Heart left ventricle (tissue), 16 donors: ENCODE data around the gene MAP3K15. TPM values are rescaled to one million over a fixed set of nuclear protein-coding genes. Genes with fewer than 3 reads are reported as not detected.

Experiments
- ATAC-seq, 4 donors: fragments of 200-7000 bp; cut with Tn5 transposase; one replicate each; pipeline ENCODE4 v1.9.1; 2020 to 2022; ENCODE audit warnings: moderate library complexity in 4 of 4, mild to moderate bottlenecking in 3 of 4, moderate number of reproducible peaks in 1 of 4
- DNase-seq, 5 donors: peaks; one replicate each; pipeline ENCODE4 v3.0.0-alpha.2; 2020
- H3K27ac ChIP-seq, 12 donors: fragments of 200-600 bp; sonication (generic) in 4 of 12; one replicate each; pipeline versions ENCODE4 v1.5.0 to v1.8.0; 2016 to 2022; ENCODE audit warnings: mild to moderate bottlenecking in 2 of 12
- H3K27me3 ChIP-seq, 9 donors: fragments of 200-600 bp; sonication (generic) in 2 of 9; one replicate each; pipeline versions ENCODE4 v1.5.1 to v1.8.0; 2016 to 2022; ENCODE audit warnings: mild to moderate bottlenecking in 3 of 9
- H3K36me3 ChIP-seq, 9 donors: fragments of 200-600 bp; sonication (generic) in 2 of 9; one replicate each; pipeline versions ENCODE4 v1.5.0 to v1.8.0; 2018 to 2022; ENCODE audit warnings: mild to moderate bottlenecking in 2 of 9
- H3K4me1 ChIP-seq, 12 donors: fragments of 200-600 bp; sonication (generic) in 4 of 12; one replicate each; pipeline versions ENCODE4 v1.5.0 to v1.8.0; 2016 to 2022; ENCODE audit warnings: mild to moderate bottlenecking in 3 of 12
- H3K4me3 ChIP-seq, 12 donors: fragments of 200-600 bp; sonication (generic) in 4 of 12; one replicate each; pipeline versions ENCODE4 v1.5.0 to v1.8.0; 2017 to 2022; ENCODE audit warnings: mild to moderate bottlenecking in 9 of 12, moderate library complexity in 4 of 12
- H3K9me3 ChIP-seq, 12 donors: fragments of 200-600 bp; sonication (generic) in 4 of 12; one replicate each; pipeline versions ENCODE4 v1.5.0 to v1.8.0; 2016 to 2022; ENCODE audit warnings: mild to moderate bottlenecking in 1 of 12
- CTCF ChIP-seq, 12 donors: fragments of 200-600 bp; sonication (generic) in 4 of 12; IDR thresholded peaks; one replicate each; pipeline versions ENCODE4 v1.5.0 to v1.8.0; 2018 to 2022; ENCODE audit warnings: antibody characterized with exemption in 12 of 12, mild to moderate bottlenecking in 5 of 12
- POLR2A ChIP-seq, 2 donors: fragments of 450-650 bp; IDR thresholded peaks; one replicate each; pipeline ENCODE4 v1.6.1; 2017; ENCODE audit warnings: antibody characterized with exemption in 2 of 2, mild to moderate bottlenecking in 2 of 2, moderate library complexity in 2 of 2
- WGBS, 4 donors: extraction: QIAGEN DNeasy Blood & Tissue Kit in 2 of 4; methylation state at CpG; one replicate each; pipeline versions ENCODE4 v1.1.5 to v1.1.7; 2013 to 2018; 5-methylcytosine and 5-hydroxymethylcytosine counted together
- intact Hi-C, 10 donors: fragments of 100-400 bp; cut with DNase I; formaldehyde crosslinking; loops; one replicate each; pipeline versions ENCODE4 v1.11.1 to v1.14.2; 2022
- polyA plus RNA-seq, 2 donors: library from polyadenylated mRNA; stranded (reverse); fragments of 200-250 nt; gene quantifications; one replicate each; pipeline ENCODE4 v1.2.3, GENCODE V29; 2013
- total RNA-seq, 9 donors: library from RNA; depleted of rRNA in 2 of 9; stranded (reverse); fragments of >200 nt in 2 of 9; fragmentation: NEBNext Ultra II Directional in 3 of 9; extraction: Animal tissue kit (Norgen Biotek cat#: 25700) in 3 of 9; gene quantifications; one replicate each; pipeline versions ENCODE4 v1.1.0 to v1.2.4, GENCODE V29; 2016 to 2023
- donor health status: ischemic (EF 13 %, LVEDD 7.1; RV severe dilation, severe dysfunction).
- donor health status: healthy with polysubstance abuse.
- donor health status: DM: no; HTN: yes; CAD: no.
- donor health status: DM: no; HTN: no; CAD: no.
- donor health status: ischemic (EF 25% LVEDD 6.9; RV normal size, moderate dysfunction).
- donor health status: ischemic (EF 25% LVEDD 5.7; RV mildly dilated, moderate dysfunction).
- donor health status: healthy.
- donor health status: DM: yes; HTN: yes; CAD: no.
- donor health status: ischemic (EF 35%, LVEDD 5.7; RV mildly dilated, moderate dysfunction).
- donor health status: nonischemic (EF 11% LVEDD 7.7; RV severe dilation, severe dysfunction).
- donor health status: DM: yes; HTN: yes; CAD: no.
- donor health status: PGD.
- donor health status: ischemic (EF 29% LVEDD 5.4; RV normal size, mild dysfunction).
- donor health status: nonischemic (EF 23%, LVEDD 6.1; RV moderate dilation, normal function).

The MAP3K15 gene
- total and polyA plus RNA-seq, 11 donors, result 0.09 to 0.15 (median 0.13) TPM; not detected in 7

- peak; percentile 66 to 80 (median 69) for ATAC-seq
- 46 to 76% (median 69%) methylated on average over 12 of the region's 12 CpGs for whole genome bisulfite sequencing, 4 donors
- peak overlapping the region in 4 of 12 donors; percentile 4 to 41 (median 18) for H3K27ac ChIP-seq
- TF ChIP-seq CTCF (IDR thresholded peaks at IDR 0.05) (no peak), POLR2A (IDR thresholded peaks at IDR 0.05) (no peak)
- no peak overlapping the region for H3K4me3 ChIP-seq
- H3K27me3 ChIP-seq, result no peaks in the 10 kb centered on the region
- intact Hi-C loops, result loop anchor here in 7 of 10 donors (2.0 to 10.0 kb wide), 5 partner anchors 71 to 345 kb away; partner anchors contain the start of gene SH3KBP1 (in 5 of the 7)
- no peaks in the 10 kb centered on the region for H3K9me3 ChIP-seq
- peaks cover 0 to 59% (median 17%) of the 10 kb centered on the region in 9 donors for H3K36me3 ChIP-seq
- H3K4me1 ChIP-seq, result peaks cover 0 to 4% (median 0%) of the 10 kb centered on the region in 12 donors
- peak in 1 of 5 donors; percentile 54 for DNase-seq
Measured at GRCh38 chrX:19543951-19544381, 28.7 kb upstream of the MAP3K15 start.

- no peak overlapping the region for H3K27ac ChIP-seq
- WGBS, 4 donors, result 68 to 84% (median 74%) methylated on average over 9 of the region's 9 CpGs
- no peaks in the 10 kb centered on the region for H3K9me3 ChIP-seq
- DNase-seq (no peak), ATAC-seq (no peak)
- H3K4me3 ChIP-seq, result no peak overlapping the region
- H3K27me3 ChIP-seq, result no peaks in the 10 kb centered on the region
- peaks cover 0 to 51% (median 14%) of the 10 kb centered on the region in 9 donors for H3K36me3 ChIP-seq
- TF ChIP-seq CTCF (IDR thresholded peaks at IDR 0.05) (no peak), POLR2A (IDR thresholded peaks at IDR 0.05) (no peak)
- intact Hi-C loops, result loop anchor here in 6 of 10 donors (5.0 to 10.0 kb wide), 4 partner anchors 72 to 344 kb away; partner anchors contain the start of gene SH3KBP1 (in 5 of the 6)
- peaks cover 0 to 4% (median 0%) of the 10 kb centered on the region in 12 donors for H3K4me1 ChIP-seq
Measured at GRCh38 chrX:19543020-19543715, 27.9 kb upstream of the MAP3K15 start.

GRCh38 chrX:19541931-19542330 is 26.6 kb upstream of the MAP3K15 start:
- Histone ChIP-seq H3K36me3 (peaks cover 0 to 48% (median 10%) of the 10 kb centered on the region in 9 donors), H3K27me3 (no peaks in the 10 kb centered on the region), H3K4me3 (no peak overlapping the region), H3K4me1 (peaks cover 0 to 4% (median 0%) of the 10 kb centered on the region in 12 donors), H3K27ac (no peak overlapping the region), H3K9me3 (no peaks in the 10 kb centered on the region)
- ATAC-seq (no peak), DNase-seq (no peak)
- intact Hi-C loops, result loop anchor here in 6 of 10 donors (5.0 to 10.0 kb wide), 4 partner anchors 73 to 345 kb away; partner anchors contain the start of gene SH3KBP1 (in 5 of the 6)
- no peak for TF ChIP-seq CTCF (IDR thresholded peaks at IDR 0.05)
- no peak for TF ChIP-seq POLR2A (IDR thresholded peaks at IDR 0.05)
- 89 to 95% (median 91%) methylated on average over 19 of the region's 19 CpGs for WGBS, 4 donors

GRCh38 chrX:19541196-19541595 is 25.9 kb upstream of the MAP3K15 start:
- Histone ChIP-seq H3K4me3 (no peak overlapping the region), H3K9me3 (no peaks in the 10 kb centered on the region), H3K4me1 (peaks cover 0 to 4% (median 0%) of the 10 kb centered on the region in 12 donors), H3K27ac (no peak overlapping the region), H3K27me3 (no peaks in the 10 kb centered on the region), H3K36me3 (peaks cover 0 to 54% (median 16%) of the 10 kb centered on the region in 9 donors)
- TF ChIP-seq CTCF (IDR thresholded peaks at IDR 0.05) (no peak), POLR2A (IDR thresholded peaks at IDR 0.05) (no peak)
- no peak for DNase-seq
- 80 to 100% (median 94%) methylated on average over 3 of the region's 3 CpGs for WGBS, 4 donors
- intact Hi-C loops, result loop anchor here in 6 of 10 donors (5.0 to 10.0 kb wide), 4 partner anchors 74 to 346 kb away; partner anchors contain the start of gene SH3KBP1 (in 5 of the 6)
- no peak for ATAC-seq
